Gastrocnemius medialis (tissue), 4 donors: Measurements from ENCODE around the gene SHC3.

Source experiments
- CTCF ChIP-seq, 5 experiments: fragments of 450-650 bp in 3 of 5; fragments of 200-600 bp in 2 of 5; sonication (generic) in 2 of 5; IDR thresholded peaks in 4 of 5; conservative IDR thresholded peaks in 1 of 5; 1 replicate in 4 of 5; 2 replicates in 1 of 5; pipeline ENCODE4 v1.5.1; 2016 to 2019; ENCODE audit warnings: antibody characterized with exemption in 5 of 5, mild to moderate bottlenecking in 3 of 5, moderate library complexity in 3 of 5
- POLR2A ChIP-seq, 2 donors: fragments of 450-650 bp; IDR thresholded peaks; one replicate each; pipeline ENCODE4 v1.6.1; 2017; ENCODE audit warnings: antibody characterized with exemption in 2 of 2, mild to moderate bottlenecking in 2 of 2, moderate library complexity in 2 of 2

- no peak for TF ChIP-seq CTCF (IDR thresholded peaks at IDR 0.05 in 4 of 5, conservative IDR thresholded peaks at IDR 0.05 in 1 of 5)
- no peak for TF ChIP-seq POLR2A (IDR thresholded peaks at IDR 0.05)
Observed at GRCh38 chr9:89138463-89139390, 39.9 kb downstream of the SHC3 start.
